ENCODE measurements around the gene MTMR8.

DNA sequence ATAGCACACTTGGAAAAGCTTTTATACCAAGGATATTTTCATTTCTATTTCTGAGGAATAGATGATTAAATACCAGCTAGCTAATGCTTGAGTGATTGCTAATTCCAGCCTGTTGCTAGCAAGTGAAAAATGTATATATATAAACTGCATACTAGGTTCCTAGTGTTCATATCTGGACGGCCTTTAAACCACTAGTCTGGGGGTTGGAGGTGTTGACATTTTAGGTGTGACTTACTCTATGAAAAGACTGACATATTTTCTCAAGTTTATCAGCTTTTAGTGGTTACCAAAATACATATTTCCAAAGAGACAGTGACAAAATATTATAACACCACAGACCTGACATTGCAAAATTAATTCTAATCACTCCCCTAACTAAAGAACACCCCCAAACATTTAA lies 44.7 kb downstream of the MTMR8 start:
- TF ChIP-seq, protein P1, sequence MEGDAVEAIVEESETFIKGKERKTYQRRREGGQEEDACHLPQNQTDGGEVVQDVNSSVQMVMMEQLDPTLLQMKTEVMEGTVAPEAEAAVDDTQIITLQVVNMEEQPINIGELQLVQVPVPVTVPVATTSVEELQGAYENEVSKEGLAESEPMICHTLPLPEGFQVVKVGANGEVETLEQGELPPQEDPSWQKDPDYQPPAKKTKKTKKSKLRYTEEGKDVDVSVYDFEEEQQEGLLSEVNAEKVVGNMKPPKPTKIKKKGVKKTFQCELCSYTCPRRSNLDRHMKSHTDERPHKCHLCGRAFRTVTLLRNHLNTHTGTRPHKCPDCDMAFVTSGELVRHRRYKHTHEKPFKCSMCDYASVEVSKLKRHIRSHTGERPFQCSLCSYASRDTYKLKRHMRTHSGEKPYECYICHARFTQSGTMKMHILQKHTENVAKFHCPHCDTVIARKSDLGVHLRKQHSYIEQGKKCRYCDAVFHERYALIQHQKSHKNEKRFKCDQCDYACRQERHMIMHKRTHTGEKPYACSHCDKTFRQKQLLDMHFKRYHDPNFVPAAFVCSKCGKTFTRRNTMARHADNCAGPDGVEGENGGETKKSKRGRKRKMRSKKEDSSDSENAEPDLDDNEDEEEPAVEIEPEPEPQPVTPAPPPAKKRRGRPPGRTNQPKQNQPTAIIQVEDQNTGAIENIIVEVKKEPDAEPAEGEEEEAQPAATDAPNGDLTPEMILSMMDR (IDR thresholded peaks at IDR 0.05): no peak
- TF ChIP-seq POLR2A (IDR thresholded peaks at IDR 0.05): no peak
